ENCODE results near the gene ANKRA2.
"Not testable (repeated sequence)": the region's sequence is repeated elsewhere in the genome, so short reads cannot be mapped to it uniquely, and the experiment has no call there.

The ANKRA2 gene

DNA sequence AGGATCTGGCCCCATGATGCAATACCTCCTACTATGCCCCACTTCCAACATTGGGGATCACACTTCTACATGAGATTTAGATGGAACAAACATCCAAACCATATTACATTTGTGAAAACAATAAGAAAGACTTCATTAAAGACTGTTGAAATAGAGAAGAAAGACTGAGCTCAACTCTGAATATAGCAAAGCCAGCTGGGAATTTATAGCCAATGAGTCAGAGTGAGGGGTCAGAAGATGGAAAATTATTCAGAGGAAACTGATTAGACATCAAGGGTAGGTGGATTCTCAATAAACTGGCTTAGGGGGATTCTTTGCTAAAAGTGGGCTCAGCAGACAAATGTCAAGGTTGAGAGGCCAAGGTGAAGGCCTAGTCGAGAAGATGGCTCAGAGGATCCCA lies 41.6 kb downstream of the ANKRA2 start:
- Histone ChIP-seq H3K4me3 (ENCODE audit: low read depth, low read length) (no peak overlapping the region), H3K27me3 (replicated peaks) (no peaks in the 10 kb centered on the region), H3K27ac (no peak overlapping the region), H3K36me3 (replicated peaks) (no peaks in the 10 kb centered on the region)
- DNase-seq = no peak
- in situ Hi-C loops (cut with HindIII; ENCODE audit: low pct_ligation_motif_present, low sequenced_read_pairs) = no loop called here
- no peak for TF ChIP-seq CTCF (IDR thresholded peaks at IDR 0.05; ENCODE audit: low read depth, low read length, missing control alignments)

DNA sequence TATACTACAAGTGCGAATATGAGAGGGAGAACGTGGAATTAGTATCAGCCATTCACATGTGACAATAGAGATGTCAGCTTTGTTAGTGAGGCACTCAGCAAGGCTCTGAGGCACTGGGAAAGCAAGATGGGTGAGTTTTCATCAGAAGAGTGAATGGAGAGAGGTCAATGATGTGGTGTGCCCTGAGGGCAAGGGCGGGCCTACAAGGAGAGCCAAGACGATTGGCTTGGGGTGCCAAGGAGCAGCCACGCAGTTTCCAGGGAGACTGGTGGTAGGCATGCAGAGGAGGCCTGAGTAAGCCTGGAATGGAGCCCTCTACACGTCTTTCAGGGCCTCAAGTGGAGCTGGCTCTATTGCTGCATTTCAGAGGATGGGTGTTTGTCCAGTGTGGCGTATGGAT lies 42.5 kb downstream of the ANKRA2 start:
- Histone ChIP-seq H3K36me3 (replicated peaks) (no peaks in the 10 kb centered on the region), H3K4me3 (ENCODE audit: low read depth, low read length) (no peak overlapping the region), H3K27me3 (replicated peaks) (no peaks in the 10 kb centered on the region), H3K27ac (no peak overlapping the region)
- no peak for DNase-seq
- TF ChIP-seq CTCF (IDR thresholded peaks at IDR 0.05; ENCODE audit: low read depth, low read length, missing control alignments) = no peak
- in situ Hi-C loops (cut with HindIII; ENCODE audit: low pct_ligation_motif_present, low sequenced_read_pairs) = no loop called here

- H3K27me3 ChIP-seq (replicated peaks) = no peaks in the 10 kb centered on the region
- in situ Hi-C loops (cut with HindIII; ENCODE audit: low pct_ligation_motif_present, low sequenced_read_pairs) = no loop called here
- H3K27ac ChIP-seq = no peak overlapping the region
- peak; percentile 86 for TF ChIP-seq CTCF (IDR thresholded peaks at IDR 0.05; ENCODE audit: low read depth, low read length, missing control alignments)
- H3K4me3 ChIP-seq (ENCODE audit: low read depth, low read length) = no peak overlapping the region
- DNase-seq = peak; percentile 80
- no peaks in the 10 kb centered on the region for H3K36me3 ChIP-seq (replicated peaks)
Measured at GRCh38 chr5:73519531-73520283, 45.7 kb downstream of the ANKRA2 start.

DNA sequence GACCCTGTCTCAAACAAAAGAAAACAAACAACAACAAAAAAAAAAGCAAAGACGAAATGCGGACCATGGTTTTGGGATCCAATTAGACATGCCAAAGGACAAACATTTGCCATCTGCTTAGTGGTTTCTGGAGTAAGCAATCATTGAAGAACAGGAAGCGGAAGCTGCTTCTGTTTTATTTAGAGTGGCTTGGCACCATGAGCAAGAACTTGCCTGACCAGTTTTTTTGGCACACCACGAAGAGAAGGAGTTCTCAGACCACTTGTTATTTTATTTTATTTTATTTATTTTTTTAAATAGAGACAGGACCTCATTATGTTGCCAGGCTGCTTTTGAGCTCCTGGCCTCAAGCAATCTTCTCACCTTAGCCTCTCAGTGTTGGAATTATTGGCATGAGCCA lies 50.2 kb downstream of the ANKRA2 start:
- Histone ChIP-seq H3K36me3 (replicated peaks) (no peaks in the 10 kb centered on the region), H3K27me3 (replicated peaks) (no peaks in the 10 kb centered on the region), H3K4me3 (ENCODE audit: low read depth, low read length) (no peak overlapping the region), H3K27ac (no peak overlapping the region)
- in situ Hi-C loops (cut with HindIII; ENCODE audit: low pct_ligation_motif_present, low sequenced_read_pairs) = no loop called here
- TF ChIP-seq CTCF (IDR thresholded peaks at IDR 0.05; ENCODE audit: low read depth, low read length, missing control alignments) = no peak
- no peak for DNase-seq

- H3K36me3 ChIP-seq (replicated peaks) = no peaks in the 10 kb centered on the region
- no peaks in the 10 kb centered on the region for H3K27me3 ChIP-seq (replicated peaks)
- H3K4me3 ChIP-seq (ENCODE audit: low read depth, low read length) = no peak overlapping the region
- H3K27ac ChIP-seq = no peak overlapping the region
- in situ Hi-C loops (cut with HindIII; ENCODE audit: low pct_ligation_motif_present, low sequenced_read_pairs) = no loop called here
- TF ChIP-seq CTCF (IDR thresholded peaks at IDR 0.05; ENCODE audit: low read depth, low read length, missing control alignments) = no peak
- DNase-seq = no peak
Measured at GRCh38 chr5:73514418-73514817, 51.0 kb downstream of the ANKRA2 start.

DNA sequence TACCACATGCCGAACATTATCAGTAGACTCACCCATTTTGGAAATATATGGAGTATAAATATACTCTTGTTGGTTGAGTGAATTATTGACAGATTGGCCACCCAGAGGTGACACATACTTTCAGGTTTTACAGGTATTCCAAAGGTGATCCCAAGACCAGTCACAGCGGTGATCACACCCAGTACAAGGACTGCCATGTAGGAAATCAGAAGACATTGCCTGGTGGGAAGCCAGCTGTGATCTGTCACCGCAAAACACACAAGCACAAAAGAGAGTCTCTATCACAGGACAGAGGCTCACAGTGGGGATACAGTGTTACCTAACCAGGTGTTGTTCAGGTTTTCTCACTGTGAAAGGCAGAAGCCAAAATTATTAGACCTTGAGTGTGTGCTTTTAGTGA lies 51.4 kb downstream of the ANKRA2 start:
- in situ Hi-C loops (cut with HindIII; ENCODE audit: low pct_ligation_motif_present, low sequenced_read_pairs) = no loop called here
- H3K4me3 ChIP-seq (ENCODE audit: low read depth, low read length) = no peak overlapping the region
- no peaks in the 10 kb centered on the region for H3K27me3 ChIP-seq (replicated peaks)
- DNase-seq = no peak
- no peak overlapping the region for H3K27ac ChIP-seq
- no peaks in the 10 kb centered on the region for H3K36me3 ChIP-seq (replicated peaks)
- no peak for TF ChIP-seq CTCF (IDR thresholded peaks at IDR 0.05; ENCODE audit: low read depth, low read length, missing control alignments)

DNA sequence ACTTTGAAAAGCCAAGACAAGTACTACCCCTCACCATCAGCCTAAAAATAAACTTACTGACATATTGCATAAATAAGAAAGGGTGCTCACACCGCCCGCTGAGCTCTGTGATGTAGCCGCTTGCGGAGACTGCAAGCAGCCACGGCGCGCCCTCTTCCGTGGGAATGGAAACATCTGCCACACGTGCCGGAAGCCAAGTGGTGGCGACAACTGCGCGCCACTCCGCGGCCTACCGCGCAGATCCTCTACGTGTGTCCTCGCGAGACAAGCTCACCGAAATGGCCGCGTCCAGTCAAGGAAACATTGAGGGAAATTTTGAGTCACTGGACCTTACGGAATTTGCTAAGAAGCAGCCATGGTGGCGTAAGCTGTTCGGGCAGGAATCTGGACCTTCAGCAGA lies 56.9 kb downstream of the ANKRA2 start:
- H3K27ac ChIP-seq; H3K4me3 ChIP-seq (ENCODE audit: low read depth, low read length); DNase-seq; in situ Hi-C loops (cut with HindIII; ENCODE audit: low pct_ligation_motif_present, low sequenced_read_pairs); H3K27me3 ChIP-seq (replicated peaks): not testable (repeated sequence)
- peaks cover 19% of the 10 kb centered on the region for H3K36me3 ChIP-seq (replicated peaks)
